GM21423 (cell line): ENCODE data around the gene ADAMTS3.

Experiments
- ATAC-seq: cut with Tn5 transposase; IDR thresholded peaks from one replicate; pipeline ENCODE4 v1.9.1; 2021; ENCODE audit warnings: mild to moderate bottlenecking, moderate library complexity; ENCODE audit not compliant: unreplicated experiment

ADAMTS3 gene

DNA sequence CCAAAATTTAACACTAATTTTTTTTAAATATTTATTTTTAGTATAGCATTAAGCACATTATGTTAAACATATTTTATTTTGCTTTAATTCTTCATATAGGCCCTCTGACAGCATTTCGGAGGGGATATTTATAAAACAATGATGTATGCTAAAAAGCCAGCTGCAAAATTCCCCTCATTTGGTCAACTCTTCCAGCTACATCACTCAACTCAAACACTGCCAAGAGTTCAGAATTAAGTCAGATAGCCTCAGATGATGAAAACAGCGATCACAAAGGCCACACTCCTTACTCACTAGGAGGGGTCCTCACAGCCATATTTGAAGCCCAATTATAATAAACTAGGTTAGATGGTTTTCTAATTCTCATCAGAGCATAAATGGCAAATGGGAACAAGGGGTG, 146.6 kb downstream of the ADAMTS3 start:
- ATAC-seq, result no peak

DNA sequence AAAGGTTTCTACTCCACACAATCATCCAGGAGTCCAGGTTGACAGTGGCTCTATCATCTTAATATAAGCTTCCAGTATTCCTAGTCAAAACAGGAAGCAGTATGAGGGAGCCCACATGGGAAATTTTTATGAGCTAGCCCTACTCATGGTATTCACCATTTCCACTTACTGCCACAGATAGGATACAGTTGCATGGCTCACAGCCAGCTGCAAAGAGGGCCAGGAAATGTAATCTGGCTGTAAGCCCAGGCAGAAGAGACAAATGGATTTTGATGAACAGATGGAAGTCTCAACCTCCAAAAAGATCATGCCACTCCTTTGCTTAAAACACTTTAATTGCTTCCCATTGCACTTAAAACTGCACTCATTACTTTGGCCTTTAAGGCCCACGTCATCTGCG, 150.6 kb downstream of the ADAMTS3 start:
- no peak for ATAC-seq

DNA sequence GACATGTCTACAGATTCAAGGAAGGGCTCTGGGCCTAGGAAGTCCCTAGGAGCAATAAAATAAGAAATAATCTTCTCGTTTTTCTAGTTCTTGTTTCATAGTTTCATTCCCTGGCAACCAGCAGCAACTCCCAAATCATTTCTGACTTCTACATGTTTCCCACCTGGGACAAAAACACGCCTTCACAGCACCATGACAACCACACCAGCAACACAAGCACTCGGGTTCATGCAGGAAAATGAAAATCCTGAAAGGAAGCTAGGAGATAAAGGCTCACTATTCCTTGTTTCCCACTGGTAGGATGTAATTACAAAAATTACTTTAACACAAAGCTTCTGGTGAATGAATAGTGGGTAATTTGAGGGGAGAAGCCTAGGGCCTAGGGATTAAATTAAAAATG, 158.9 kb downstream of the ADAMTS3 start:
- no peak for ATAC-seq

DNA sequence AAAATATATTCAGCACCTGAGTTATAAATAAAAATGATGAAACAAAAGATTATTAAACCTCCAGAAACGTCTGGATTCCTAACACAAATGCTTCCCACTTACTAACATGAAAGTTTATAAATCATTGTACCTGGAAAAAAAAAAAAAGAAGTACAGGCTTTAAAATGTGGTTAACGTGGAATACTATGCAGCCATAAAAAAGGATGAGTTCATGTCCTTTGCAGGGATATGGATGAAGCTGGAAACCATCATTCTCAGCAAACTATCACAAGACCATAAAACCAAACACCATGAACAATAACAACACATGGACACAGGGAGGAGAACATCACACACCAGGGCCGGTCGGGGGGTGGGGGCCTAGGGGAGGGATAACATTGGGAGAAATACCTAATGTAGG, 160.5 kb downstream of the ADAMTS3 start:
- no peak for ATAC-seq

DNA sequence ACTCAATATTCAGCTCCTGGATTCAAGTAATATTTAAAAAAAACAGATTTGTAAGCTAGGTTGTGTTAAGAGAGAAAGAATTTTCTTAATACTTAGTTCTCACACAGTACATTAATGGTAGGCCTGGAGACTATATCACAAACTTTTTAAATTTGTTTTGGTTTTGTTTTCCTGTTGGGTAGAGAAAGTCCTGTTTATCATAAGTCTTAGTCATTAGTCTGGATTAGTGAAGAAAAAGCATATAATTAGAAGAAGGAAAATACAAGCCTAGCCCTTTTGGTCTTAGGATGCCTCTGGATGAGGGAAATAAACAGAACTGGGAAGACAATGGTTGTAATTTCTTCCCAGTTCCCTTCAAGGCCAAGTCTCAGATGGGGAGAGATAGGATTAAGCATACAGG, 163.6 kb downstream of the ADAMTS3 start:
- no peak for ATAC-seq

DNA sequence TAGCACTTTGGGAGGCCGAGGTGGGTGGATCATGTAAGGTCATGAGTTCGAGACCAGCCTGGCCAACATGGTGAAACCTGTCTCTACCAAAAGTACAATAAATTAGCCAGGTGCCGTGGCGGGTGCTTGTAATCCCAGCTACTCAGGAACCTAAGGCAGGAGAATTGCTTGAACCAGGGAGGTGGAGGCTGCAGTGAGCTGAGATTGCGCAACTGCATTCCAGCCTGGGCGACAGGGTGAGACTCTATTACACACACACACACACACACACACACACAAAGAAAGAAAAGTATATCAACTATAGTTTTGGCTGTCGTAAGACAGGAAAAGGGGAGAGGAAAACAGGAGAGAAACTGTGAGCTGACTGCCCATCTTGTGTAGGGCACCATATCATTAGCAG, 171.7 kb downstream of the ADAMTS3 start:
- ATAC-seq, result no peak

DNA sequence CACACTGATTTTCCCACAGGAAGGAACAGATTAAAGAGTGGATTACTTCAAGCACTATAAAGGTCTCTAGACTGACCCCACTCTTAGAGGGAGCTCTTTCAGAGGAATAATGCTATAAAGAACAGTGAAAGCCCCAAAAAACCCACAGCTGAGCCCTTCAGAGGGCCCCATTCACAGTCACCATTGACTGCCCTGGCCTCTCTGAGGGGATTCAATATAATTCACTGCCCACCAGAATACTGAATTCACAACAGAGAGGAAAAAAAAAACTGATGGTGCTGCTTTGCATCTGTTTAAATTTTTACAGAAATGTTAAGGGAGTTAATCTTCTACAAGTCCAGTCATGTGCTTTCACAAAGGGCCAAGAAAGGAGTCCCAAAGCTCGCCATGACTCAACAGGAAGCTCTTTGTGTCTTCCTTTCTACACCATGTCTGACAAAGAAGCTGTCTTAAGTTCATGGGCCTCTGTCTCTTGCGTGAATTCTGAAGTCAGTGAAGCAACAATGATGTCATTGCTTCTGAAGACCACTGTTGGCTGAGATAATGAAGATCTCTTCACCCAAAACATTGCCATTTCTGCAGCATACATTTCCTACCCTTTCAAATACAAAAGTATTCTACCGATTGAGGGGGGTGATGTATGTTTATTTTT, 174.9 kb downstream of the ADAMTS3 start:
- no peak for ATAC-seq

DNA sequence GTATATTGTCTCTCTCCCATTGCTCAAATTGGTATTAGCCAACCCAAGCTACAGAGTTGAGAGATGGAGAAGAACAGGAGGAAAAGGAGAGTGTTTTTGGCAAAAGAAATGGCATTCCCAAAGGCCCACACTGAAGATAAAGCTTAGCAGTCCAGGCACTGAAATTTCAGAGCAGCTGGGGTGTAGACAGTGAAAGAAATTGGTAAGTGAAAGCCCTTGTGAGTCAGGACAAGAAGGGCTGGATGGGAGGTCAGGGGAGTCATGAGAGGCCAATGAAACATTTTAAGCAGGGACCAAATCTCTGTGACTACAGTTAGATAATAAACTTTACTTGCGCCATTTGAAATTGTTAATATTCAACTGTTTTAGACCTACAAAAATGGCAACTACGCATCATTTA, 177.7 kb downstream of the ADAMTS3 start:
- no peak for ATAC-seq

DNA sequence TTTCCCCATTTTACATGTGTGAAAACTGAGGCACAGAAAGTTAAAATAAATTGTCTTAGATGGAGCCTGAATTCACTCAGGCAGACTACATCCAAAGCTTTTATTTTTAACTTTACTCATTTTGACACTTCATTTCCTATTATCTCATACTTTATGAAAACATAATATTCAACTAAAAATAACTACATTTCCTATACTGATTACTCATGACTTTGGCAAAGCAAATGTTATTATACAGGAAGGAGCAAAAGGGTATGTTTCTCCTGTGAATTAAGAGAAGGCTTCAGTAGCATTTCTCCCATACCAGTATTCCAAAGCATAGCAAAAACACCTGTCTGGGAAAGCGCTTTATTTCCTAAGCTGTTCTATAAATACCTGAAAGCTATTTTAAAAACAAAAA, 178.6 kb downstream of the ADAMTS3 start:
- no peak for ATAC-seq

DNA sequence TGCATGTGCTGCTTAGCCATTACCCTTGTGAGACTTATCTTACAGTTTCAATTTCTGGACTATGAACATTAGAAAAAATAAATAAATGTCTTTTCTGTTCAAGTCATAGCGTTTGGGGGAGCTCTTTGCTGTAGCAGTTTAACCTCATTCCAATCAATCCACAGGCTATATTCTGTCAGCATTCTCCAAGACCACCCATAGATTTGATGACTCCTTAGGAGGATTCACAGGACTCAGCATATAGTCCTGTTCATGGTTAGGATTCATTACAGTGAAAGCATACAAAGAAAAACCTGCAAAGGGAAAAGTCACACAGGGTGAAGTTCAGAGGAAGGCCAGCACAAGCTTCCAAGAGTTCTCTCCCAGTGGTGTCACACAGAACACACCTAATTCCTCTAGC, 180.5 kb downstream of the ADAMTS3 start:
- no peak for ATAC-seq

DNA sequence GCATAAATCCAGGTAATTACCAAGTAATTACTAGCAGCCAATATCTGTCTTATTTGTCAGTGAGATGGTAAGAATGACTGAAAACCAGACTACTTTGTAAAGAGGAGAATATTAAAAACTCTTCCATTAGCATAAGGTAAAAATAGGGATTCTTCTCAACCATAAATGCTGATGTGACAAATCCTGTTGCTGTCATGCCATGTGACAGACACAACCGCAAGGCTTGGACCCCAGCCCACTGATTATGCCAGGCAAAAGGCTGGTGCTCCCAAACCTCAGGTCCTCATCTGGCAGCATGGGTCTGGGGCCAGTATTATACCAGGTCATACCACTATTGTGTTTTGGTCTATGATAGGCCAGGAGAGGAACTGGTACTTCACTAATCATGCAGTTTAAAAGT, 181.1 kb downstream of the ADAMTS3 start:
- no peak for ATAC-seq

DNA sequence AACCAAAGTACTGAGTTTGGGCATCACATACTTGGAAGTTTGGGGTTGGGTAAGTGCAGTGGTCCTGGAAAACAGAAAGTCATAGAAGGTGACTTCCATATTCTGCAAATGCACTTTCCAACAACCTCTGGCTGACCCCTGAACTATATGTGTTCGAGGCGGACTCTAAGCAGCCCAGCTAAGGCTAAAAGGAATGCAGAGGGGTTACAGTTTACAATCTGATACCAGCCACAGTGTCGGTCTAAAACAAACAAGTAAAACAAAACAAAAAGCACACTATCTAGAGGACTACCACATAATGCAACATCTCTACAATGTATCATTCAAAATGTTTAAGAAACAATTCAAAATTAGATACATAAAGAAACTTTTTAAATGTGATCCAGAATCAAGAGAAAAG, 185.6 kb downstream of the ADAMTS3 start:
- no peak for ATAC-seq

DNA sequence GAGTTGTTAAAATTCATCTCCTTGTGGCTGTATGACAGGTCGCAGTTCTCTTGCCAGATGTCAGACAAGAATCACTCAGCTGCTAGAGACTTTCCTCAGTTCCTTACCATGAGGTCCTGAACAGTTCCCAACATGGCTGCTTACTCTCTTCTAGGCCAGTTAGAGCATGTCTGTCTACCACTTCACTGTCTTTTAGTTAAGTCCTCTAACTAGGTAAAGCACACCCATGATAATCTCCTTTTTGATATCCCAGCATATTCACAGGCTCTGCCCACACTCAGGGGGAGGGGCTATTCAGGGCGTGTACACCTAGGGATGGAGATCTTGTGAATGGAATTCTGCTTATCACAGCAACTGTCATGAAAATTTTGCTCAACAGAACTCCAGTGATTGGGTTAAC, 190.1 kb downstream of the ADAMTS3 start:
- no peak for ATAC-seq

DNA sequence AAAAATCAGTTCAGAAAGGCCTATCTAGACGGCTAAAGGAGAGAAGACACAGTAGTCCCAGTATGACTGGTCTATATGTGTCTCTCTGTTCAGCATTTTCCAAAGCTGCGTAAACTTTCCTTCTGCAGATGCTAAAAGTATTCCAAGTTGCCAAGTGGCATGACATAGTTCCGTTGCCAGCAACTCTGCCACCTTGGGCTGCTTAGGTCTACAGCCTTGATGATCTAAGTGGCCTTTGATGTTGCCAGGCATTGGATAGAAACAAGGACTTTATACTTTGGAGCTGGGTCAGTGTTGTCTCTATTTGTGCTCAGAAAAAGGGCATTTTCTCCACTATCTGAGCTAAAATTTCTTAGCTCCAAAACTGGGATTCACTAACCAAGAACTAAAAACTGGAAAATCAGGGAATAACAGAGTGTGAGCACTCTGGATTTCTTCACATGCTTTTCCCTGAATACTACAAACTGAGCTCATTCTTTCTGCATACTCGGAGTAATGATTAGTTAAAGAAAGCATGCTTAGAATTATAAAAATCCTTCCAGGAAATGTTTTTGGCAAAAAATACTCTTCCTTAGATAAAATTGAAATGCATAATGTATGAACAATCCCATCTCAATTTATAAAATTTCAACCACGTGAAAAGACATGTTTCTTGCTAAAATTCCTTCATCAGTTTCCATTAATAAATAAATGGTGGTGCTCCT, 191.4 kb downstream of the ADAMTS3 start:
- ATAC-seq, result no peak

DNA sequence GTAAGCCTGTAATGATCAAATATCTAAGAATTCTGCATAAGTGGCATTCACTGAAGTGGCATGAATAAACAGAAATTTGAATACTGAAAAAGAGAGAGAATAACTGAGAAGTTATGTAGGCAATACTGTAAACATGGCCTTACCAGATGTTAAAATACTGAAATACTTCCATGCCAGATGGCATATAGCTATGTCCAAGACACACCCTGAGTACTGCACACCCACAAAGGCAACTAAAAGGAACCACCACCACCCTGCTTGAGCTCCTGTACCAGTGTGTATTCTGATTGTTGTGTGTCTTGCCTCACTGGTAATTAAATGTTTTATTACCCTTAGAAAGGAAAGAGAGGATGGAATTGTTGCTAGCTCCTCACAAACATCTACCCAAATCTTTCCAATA, 192.1 kb downstream of the ADAMTS3 start:
- no peak for ATAC-seq

DNA sequence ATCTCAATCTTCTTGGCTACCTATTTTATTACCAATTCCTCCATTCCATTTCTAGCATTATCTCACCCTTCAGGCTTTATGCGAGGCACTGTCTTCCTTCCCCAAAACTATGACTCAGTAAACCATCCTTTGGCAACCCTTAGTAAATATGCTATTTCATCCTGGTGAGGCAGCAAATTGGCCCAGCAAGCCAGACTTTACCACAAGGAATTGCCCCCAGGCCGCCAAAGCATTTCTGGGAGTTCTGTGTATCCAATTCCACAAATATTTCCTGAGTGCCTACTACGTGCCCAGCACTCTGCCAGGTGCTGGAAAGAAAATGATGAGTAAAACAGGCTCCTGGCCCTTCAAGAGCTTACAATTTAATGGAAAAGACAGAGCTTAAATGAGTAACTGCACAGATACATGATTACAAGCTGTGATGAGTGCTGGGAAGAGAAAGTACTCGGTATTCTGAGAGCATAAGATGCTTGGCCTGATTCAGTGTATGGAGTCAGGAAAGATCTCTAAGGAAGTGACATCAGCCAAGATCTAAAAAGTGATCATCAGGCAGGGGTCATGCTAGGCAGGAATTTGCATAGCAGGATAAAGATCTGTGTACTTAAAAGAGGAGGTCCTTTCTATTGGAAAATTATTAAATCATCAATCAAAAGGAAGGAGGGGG, 193.8 kb downstream of the ADAMTS3 start:
- ATAC-seq, result no peak

DNA sequence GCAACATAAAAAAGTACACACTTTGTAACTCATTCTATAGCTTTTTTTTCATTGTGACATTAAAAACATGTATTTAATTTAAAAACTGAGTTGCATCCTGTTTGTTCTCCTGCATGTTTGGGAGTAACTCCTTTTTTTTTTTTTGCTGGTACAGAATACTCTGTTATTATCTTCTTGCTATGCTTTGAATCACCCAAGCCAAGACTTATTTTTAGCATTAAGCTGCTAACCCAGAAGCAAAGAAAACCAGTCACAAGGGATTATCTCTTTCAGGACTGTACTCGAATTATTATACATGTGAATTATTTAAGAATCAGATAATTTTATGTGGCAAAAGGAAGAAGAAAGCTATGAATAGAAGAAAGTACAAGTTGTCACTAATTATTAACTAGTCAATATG, 194.9 kb downstream of the ADAMTS3 start:
- no peak for ATAC-seq

DNA sequence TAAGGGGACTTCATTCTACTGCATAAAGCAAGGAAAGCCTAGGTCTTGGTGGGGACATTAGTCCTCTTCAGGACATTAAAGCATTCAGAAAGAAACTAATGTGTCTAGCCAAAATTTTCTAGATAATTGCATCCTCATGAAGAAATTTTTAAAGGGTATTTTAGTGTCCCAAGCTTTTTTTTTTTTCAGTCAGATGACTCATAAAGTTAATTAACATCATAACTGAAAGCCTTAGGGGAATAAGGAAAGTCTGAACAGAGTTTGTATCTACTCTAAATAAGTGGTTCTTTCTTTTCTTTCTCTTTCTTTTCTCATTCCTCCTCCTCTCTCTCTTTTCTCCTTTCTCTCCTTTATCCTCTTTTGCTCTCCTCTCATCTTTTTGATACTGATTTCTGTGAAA, 202.4 kb downstream of the ADAMTS3 start:
- no peak for ATAC-seq

DNA sequence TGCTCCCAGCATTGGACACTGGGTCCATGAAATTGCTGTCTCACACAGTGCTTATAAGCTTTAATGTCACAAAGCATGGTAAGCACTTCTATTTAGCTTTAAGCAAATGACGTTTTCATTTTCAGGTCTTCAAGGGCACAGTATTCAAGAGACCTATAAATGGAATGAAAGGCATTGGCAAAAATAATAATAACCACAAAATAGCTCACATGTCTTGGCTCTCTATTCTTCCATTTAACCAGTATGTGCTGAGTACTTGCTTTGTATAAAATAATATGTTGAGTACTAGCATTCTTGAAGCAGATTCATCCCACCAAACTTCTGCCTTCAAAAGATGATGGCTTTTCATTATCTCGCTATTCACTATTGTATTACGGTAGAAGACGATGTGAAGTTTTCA, 203.0 kb downstream of the ADAMTS3 start:
- no peak for ATAC-seq

DNA sequence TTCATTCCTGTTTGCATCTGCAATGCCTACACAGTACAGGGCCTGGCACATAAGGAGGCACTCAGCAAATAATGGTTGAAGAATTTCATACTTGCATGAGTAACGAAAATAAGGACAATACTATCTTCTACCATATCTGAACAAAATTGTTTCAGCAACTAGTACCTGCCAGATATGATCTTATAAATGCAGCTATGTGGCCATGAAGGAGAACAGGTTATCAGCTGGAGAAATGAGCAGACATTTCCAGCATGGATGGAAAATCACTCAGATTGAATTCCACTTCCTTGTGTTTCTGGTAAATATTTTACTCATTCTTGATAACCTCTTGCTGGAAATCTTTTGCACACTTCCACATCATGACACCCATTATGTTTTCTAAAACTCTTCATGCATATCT, 204.0 kb downstream of the ADAMTS3 start:
- ATAC-seq, result no peak

DNA sequence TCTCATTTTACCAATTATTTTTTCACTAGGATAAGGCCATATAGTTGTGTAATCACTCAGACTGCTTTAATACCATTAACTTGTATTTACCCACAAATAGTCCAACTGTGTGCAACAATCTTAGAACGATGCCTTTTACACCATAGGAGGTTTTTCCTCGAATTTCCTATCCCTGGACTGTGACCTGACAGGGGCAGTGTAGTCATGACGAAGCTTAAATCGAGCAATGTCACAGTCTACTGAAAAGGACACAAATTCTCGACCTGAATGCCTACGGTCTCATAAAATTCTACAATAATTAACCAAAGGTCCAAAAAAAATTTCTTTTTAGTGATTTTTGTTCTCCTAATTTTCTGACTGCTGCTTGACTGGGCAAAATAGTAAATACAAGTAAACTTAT, 208.9 kb downstream of the ADAMTS3 start:
- ATAC-seq, result no peak

DNA sequence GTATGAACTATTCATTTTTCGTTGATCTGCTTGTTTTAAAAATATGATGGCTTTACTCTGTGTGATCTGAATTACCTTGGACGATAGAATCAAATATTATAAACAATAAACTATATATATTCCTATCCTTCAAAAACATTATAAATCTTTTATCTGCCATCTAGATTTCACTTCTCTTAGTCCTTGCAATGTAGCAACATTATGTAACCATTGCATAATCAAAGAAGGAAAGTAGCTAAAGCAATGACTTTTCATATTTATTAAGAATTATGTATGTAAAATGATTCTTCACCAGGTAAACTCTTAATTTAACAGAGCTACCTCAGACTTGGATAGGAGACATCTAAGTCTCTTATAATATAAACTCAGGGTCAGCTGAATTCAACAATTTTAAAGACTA, 210.5 kb downstream of the ADAMTS3 start:
- ATAC-seq, result no peak
